ENCODE results near the gene FDPS.

Gene FDPS

DNA sequence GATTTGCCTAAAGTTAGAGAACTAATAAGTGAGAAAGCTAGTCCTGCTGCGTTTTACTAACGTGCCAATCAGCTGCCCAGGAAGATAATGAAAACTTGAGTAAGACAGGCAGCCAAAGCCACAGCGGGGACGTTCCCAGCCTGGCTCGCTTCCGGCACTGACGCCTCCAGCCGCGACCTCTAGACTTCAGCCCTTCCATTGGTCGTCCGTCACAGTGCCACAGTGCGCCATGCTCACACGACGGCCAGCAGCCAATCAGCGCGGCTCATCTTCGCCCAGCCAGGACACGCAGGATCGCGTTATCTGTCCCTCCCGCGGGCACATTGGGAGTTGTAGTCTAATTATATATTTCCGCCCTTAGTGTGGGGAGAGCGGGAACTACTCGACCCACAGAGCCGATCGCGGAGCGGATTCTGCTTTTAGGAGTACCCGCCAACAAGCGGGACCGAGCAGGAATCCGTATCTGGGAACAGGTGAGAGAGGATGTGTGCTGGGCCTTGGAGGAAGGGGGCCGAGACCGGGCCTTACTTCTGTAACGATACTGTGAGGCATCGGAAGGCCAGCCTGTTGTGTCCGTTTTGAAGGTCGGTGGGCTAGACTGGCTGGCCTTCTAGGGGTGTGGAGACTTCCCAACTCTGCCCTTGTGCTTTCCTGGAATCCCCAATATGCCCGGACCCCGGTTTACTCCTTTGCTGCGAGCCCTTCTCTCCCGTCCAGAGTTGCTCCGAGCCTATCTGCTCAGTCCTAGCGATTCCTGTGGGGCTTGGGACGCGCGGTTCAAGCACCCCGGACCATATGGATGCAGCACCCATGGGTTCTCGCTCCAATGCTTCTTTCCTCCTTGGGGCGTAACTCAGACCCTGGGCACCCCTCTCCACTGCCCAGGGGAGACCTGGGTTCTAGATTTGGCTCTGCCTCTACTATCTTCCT, at the start of gene FDPS:
FDPS (plus strand) TSS at position 374 of the 930 bp plus-strand sequence. CDS start 924 bp downstream, outside the sequence.
- DNase-seq (ENCODE audit: low spot score), result peak; percentile 99

DNA sequence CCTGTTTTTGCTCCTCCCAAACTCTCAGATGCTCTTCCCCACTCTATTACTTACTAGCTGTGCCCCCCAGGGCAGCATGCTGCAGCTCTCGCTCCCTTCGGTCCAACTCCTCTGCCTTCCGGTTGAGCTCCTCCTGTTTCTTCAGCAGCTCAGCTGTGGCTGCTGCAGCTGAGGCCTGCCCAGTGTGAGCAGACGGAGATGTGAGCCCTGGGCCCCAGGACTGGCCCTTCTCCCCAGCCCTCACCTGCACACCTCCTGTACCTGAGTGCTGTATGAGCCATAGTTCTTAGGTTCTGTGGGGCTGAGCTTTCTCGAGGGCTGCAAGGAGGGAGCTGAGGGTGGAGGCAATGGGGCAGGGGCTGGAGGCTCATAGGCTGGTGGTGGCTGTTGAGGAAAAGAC, 48.4 kb upstream of the FDPS start:
- no peak for DNase-seq (ENCODE audit: low spot score)

DNA sequence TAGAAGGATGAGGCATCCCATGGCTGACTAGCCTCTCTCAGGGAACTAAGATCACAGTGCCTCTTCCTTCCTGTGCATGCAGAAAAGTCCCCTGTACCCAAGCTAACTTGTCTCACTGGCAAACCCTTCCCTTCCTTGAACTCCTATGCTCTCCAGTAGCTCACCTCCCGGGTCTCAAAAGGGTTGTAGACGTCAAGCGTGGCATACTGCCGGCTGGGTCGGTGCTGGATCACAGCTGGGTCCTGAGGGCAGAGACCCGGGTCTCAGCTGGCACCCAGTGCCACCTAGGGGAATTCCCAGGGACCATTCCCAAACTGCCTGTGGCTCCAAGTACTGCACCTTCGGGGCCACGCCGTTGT, 47.2 kb upstream of the FDPS start:
- DNase-seq (ENCODE audit: low spot score), result peak; percentile 59

DNA sequence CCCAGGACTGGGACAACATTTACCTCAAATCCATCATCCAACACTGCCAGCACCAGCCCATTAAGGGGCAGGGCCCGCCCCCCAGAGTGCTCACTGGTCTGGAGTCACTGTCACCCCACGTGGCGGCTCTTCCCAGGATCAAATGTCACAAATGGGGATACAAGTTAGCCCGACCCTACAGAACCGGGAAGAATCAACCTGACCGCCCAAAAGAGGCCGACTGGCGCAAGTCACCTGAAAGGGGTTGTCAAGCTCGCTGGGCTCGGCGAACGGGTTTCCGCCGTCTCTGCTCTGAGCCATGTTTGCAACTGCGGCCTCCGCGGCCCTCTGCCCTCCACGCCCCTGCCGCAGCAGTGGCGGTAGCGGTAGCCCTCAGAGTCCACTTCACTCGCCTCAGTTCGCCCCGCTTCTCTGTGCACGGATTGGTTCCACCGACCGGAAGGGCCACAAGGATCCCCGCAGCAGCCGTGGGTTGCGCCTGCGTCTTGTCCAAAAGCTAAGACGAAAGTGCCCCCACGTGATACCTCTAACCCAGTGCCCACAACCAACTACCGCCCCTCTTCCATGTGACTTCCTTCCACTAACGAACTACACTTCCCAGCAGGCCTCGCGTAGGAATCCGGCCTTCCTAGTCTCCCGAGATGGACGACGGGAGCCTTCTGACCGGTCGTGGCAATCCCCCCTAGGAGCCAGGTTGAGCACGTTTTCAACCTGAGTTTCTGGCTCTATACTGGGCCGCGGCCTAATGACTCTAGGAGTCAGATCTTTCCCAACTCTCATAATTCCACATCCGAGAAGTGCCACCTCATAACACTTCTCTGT, 46.6 kb upstream of the FDPS start, which contains the start of gene SCAMP3:
SCAMP3 (minus strand) TSS at position 509 of the 822 bp plus-strand sequence; CDS start at position 300, 209 bp downstream.
- peak; percentile 96 for DNase-seq (ENCODE audit: low spot score)

DNA sequence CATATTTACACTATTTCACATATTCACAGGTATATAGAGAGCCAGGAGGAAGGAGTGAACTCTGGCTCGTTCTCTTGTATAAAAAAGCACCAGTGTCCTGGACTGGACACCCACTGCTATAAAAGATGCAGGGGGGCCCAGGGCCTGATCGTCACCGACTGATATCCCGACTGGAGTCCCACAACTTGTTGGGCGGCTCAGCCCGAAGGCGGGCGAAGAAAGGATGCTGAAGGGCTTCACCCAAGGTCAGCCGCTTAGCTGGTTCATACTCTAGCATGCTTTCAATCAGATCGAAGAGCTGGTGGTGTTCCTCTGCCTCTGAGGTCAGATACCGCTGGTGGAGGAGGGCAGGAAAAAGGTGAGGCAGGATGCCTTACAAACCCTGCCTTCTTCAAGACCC, 45.6 kb upstream of the FDPS start:
- no peak for DNase-seq (ENCODE audit: low spot score)

DNA sequence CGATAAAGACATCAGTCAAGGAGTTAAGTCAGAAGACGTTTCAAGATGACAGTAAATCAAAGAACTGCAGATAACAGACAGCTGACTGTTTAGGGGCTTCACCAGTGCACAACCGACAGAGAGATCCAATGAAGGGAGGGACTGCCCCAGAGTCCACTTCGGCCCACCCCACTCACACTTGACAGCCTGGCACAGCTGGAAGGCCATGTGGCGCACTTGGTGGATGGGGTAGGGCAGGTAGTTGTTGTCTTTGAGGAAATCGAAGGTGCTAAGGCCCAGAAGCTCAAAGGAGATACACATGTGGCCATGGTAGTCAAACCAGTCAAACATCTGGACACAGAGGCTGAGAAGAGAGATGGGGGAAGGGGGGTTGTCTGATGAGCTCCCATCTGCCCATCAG, 42.1 kb upstream of the FDPS start:
- no peak for DNase-seq (ENCODE audit: low spot score)

DNA sequence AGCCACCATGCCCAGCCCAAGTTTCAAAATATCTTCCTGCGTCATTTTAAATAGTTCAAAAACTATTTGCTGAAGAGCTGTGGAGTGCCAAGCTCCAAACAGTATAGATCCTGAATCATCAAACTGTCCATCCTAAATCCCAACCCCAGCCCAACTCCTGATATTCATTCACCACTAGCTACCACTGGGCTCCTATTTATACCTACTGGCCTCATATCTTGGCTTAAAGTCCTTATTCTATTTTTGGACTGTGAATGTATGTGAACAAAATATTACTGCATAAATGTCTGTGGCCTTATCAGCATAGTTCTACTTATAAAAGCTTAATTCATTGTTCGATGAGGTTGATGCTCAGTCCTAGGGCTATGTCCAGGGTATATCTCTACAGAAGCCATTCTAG, 41.3 kb upstream of the FDPS start:
- DNase-seq (ENCODE audit: low spot score), result no peak

DNA sequence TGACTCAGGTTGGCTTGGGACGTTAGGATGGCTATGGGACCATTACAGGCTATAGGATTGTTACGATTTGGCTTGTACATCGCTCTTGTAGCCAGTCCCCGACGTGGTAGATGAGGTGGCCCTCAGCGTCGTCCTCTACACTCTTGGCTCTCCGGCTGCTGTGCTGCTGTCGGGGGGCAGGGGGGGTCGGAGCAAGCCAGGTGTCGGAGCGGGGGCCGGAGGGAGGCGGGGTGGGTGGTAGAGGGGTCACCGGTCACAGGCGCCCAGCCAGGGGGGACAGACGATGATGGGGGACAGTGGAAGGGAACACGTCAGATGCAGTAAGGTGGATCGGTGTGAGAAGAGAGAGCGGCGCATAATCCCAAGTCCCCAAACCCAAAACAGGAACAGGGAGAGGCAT, 40.0 kb upstream of the FDPS start:
- DNase-seq (ENCODE audit: low spot score), result no peak

DNA sequence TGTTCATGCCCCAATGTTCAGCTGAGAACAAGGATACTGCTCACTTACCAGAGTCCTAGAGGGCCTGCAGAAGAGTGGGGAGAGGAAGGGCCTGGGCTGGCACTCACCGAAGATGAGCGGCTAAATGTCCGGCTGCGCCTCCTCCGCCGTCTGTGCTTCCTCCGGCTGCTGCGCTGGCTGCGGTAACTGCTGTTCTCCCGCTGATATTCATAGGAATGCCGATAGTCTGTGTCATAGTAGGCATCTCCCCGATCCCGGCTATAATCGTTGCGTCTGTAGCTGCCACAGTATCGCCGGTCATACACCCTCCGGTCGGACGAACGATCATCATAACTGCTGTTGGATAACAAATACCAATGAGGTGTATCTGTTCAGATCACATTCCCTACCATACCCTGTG, 39.3 kb upstream of the FDPS start:
- DNase-seq (ENCODE audit: low spot score), result no peak

DNA sequence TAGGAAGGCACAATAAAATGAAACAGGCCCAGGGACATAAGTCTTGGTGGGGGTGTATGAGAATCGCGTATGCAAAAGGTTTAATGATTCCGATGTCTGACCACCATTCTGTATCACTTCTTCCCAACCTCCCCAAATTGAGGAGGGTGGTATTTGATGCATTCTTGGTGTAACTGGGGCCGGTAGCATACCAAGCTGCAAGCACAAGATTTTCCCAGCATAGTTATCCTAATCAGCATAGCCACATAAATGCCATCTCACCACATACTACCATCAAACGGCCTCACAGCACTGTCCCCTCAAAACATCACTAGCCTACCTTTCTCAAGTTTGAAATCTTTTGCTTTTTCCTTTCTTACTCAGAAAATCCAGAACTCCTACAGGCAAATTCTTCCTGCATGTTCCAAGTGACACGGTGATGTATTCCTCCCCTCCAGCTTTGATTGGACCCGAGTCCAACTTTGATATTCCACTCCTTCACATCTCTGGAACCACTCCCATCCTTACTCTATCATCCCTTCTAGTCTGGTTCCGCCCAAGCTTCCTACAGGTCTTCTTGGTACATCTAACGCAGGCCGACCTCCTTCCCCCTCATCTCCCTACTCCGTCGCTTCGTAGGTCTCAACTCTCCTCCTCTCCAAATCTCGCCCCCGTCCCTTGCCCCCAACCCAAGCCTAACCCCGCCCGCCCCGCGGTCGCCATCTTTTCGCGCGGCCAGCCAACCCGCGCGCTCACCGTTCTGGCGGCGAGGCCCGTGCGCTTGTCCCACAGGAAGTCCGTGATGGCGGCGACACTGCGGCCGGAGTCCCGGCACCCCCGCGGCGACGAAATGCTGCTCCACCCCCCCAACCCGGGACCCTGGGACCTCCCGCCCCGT, 36.0 kb upstream of the FDPS start:
- DNase-seq (ENCODE audit: low spot score), result peak; percentile 84

DNA sequence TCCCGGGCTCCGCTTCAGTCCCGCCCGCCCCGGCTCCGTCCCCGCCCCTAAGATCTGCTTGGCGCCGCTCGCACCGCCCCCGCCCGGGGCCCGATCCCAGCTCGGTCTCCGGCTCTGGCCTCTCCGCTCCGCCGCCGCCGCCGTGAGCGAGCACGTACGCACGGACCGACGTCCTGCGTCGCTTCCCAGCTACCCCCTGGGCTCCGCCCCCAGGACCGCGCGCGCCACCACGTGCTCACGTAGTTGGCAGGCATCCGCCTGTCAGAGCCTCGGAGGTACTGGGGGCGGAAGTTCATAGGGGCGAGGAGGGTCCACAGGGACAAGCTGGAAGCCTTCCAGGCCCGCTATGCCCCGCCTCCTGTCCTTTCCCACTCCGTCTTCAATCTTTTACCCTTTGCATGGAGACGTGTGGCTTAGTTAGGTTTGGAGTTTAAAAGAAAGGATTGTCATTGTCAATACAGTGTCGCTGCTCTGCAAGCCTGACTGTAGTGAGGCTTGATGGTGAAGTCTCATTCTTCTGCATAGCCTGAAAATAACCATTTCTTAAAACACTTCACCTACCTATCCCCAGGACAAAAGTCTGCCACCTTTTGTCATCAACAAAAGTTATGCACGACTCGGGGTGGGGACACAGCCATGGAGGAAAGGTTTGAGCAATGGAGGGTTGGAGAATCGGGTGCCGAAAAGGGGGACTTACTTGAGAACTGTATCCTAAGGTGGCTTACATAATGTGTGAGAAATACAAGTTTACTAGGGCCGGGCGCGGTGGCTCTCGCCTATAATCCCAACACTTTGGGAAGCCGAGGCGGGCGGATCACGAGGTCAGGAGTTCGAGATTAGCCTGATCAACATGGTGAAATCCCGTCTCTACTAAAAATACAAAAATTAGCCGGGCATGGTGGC, 35.1 kb upstream of the FDPS start, which contains the start of gene CLK2:
CLK2 (minus strand) TSS at position 162 of the 903 bp plus-strand sequence. CDS start 2,527 bp downstream, outside the sequence.
- DNase-seq (ENCODE audit: low spot score), result peak; percentile 98

DNA sequence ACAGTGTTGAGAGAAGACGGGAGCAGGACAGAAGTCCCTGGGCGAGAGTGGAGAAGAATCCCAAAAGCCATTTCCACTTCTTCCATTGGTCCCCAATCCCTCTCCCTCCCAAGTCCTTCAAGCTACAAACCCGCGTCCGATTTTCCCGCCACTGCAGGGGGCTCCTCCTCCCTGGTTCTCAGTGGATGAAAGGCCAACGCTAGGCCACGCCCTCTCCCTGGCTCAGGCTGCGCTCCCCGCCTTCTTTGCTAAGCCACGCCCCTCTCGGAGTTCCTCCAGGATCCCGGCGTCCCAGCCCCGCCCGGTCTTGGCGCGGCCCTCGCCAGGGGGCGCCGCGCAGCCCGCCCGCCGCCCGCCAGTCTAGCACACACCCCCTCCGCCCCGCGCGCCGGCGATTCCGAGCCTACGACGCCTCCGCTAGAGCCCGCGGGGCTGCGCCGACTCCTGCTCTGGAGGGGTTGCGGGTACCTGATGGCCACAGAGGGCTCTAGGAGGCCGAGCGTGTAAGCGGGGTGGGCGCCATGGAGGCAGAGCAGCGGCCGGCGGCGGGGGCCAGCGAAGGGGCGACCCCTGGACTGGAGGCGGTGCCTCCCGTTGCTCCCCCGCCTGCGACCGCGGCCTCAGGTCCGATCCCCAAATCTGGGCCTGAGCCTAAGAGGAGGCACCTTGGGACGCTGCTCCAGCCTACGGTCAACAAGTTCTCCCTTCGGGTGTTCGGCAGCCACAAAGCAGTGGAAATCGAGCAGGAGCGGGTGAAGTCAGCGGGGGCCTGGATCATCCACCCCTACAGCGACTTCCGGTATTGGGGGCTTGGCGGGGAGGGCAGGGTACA, 31.4 kb upstream of the FDPS start, which contains the start of gene HCN3:
HCN3 (plus strand) TSS at position 394 of the 832 bp plus-strand sequence; CDS start at position 522, 128 bp downstream.
- DNase-seq (ENCODE audit: low spot score), result peak; percentile 99

DNA sequence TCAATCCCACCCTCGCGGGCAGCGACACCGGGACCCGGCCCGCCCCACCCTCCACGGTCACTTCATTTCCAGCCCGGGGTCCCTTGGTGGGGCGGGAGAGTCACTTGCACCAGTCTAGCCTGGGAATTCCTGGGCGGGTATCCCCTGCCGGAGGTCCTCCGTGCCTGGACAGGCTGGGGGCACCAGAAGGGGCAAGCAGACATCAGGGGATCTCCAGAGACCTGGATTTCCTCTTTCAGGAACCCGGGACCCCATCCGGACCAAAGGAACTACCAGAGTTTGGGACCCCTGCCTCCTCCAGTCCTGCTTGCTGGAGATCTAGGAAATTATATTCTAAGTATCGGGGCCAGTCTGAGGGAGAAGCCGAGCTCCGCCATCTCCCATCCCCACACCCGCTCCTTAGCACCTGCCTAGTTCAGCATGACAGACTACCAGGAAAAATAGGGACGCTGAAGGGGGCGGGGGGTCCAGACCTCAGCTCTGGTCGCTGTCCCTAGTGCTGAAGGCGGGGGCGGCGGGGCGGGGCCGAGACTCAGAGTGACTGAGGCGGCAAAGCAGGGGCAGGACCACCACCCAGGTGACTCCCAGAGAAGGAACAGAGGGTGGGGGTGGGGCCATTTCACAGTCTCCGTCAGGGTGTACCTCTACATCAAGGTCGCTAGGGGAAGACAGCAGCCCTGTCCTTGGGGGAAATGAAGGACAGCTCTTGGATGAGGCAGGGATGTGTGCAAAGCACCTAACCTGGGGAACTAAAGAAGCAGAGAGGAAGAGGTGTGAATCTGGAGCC, 30.6 kb upstream of the FDPS start:
- peak; percentile 81 for DNase-seq (ENCODE audit: low spot score)

DNA sequence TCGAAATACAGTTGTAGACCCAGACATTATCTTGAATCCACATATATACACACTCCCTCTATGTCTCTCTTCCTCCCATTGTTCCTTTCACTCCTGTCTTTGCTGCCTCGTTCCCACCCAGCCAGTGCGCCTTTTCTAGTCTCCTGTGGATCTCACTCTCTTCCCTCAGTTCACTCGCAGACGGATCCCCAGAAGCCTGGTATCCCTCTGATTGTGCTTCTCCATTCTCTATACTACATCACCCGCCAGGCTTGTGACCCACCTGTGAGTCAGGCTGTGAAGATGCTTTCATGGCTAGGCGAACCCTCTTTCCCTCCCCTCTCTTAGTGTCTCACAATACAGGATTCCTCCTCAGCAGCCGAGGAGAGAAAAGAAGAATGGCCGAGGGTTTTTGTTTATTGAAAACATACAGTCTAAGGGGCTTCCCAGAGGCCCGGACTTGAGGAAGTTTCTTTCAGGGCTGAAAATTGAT, 29.9 kb upstream of the FDPS start:
- DNase-seq (ENCODE audit: low spot score), result no peak

DNA sequence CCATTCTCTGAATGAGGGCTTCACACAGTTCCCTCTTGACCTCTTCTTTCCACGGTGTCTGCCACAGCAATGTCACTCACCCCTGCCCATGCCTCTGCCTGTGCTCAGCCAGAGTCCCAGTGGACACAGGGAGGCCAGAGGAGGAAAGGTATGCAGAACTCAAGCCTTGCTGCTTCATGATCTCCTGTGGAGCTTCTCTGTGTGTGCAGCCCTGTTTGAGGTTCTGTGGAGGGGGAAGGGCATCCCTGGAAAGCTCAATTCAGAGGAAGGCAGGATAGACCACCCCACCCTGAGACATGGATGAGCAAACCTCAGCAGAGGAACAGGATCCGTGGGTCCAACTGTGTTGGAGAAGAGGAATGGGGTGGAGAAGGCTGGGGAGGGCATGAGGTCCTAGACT, 29.4 kb upstream of the FDPS start:
- DNase-seq (ENCODE audit: low spot score), result no peak

DNA sequence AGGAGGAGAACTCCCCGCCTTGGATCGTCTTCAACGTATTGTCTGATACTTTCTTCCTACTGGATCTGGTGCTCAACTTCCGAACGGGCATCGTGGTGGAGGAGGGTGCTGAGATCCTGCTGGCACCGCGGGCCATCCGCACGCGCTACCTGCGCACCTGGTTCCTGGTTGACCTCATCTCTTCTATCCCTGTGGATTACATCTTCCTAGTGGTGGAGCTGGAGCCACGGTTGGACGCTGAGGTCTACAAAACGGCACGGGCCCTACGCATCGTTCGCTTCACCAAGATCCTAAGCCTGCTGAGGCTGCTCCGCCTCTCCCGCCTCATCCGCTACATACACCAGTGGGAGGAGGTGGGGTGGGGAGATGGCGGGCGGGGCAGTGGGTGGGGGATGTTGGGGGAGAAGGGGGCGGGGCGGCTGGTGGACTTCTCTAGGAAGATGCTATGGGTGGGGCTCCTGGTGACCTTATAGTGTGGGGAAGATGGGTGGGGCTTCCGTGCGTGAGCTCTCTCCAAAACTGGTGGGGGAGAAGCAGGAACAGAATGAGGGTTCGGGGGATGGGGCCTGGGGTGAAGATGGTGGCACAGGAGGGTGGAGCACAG, 26.1 kb upstream of the FDPS start:
- no peak for DNase-seq (ENCODE audit: low spot score)

DNA sequence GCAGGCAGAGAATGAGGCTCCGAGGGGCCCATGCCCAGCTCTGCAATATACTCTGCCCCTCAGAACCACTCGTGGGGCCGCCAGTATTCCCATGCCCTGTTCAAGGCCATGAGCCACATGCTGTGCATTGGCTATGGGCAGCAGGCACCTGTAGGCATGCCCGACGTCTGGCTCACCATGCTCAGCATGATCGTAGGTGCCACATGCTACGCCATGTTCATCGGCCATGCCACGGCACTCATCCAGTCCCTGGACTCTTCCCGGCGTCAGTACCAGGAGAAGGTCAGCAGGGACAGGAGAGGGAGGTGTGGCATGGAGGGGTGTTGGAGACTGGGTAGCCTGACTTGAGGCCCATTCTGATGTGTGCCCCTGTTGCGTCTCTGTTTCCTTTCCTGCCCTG, 24.2 kb upstream of the FDPS start:
- no peak for DNase-seq (ENCODE audit: low spot score)

DNA sequence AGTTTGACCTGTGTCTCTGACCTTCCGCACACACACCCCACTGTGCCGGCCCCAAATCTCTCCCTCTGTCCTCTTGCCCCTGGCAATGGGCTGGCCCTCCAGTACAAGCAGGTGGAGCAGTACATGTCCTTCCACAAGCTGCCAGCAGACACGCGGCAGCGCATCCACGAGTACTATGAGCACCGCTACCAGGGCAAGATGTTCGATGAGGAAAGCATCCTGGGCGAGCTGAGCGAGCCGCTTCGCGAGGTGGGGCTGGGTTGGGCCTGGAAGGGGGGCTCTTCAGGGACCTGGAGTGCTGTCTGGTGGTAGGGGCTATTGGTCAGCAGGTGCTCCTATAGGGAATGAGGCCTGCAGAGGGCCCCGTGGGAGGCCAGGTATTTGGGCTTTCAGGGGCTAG, 23.6 kb upstream of the FDPS start:
- no peak for DNase-seq (ENCODE audit: low spot score)

Data from D341Med (cell line).